Left forelimb (tissue), 1 donor: ENCODE data around the gene CEP44.
"Not testable (repeated sequence)": the region's sequence is repeated elsewhere in the genome, so short reads cannot be mapped to it uniquely, and the experiment has no call there.

ENCODE experiments used
- DNase-seq: peaks from one replicate; pipeline ENCODE4 v3.0.0-alpha.2; 2018; ENCODE audit warnings: low spot score

The CEP44 gene, protein sequence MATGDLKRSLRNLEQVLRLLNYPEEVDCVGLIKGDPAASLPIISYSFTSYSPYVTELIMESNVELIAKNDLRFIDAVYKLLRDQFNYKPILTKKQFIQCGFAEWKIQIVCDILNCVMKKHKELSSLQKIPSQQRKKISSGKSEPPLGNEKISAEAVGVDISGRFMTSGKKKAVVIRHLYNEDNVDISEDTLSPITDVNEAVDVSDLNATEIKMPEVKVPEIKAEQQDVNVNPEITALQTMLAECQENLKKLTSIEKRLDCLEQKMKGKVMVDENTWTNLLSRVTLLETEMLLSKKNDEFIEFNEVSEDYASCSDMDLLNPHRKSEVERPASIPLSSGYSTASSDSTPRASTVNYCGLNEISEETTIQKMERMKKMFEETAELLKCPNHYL

DNA sequence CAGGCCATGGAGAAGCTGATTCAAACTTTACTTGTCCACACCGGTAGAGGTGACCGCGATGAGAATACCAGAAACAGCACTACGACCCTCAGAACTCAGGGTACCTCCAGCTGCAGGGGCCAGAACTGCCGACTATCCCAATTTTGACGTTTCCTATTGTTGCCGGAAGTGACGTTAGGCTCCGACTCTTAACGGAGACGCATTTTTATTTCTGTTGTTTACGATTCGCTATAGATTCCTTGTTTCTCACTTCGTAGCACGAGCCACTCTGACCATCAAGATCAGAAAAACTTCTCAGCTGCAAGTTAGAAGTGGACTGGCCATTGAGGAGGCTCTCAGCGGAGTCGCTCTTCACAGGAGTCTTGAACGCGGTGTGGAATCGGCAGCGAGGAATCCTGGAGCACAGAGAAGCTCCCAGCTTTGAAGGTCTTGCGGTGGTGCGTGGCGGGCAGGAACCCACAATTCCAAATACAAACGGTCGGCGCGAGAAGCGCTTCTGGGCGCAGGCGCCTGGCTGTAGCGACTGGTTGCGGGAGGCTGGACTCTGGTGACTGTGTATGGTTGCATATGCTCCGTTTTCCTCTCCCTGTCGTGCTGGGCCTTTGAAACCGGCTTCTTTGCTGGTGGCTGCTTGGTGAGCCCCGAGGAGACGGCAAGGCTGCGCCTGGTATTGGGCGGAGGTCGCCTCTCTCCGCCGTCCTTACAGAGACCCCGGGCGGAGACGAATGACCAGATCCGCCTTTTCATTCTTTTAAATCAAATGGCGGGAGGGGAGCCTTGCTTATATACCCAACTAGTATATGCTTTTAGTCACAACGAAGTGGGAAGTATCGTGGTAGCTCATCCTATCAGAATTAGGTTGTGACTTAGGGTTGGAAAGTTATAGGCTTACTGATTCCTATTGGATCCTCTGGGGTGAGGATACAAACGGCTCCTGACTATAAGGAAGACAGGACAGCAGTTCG, at the start of gene CEP44, which contains the start of gene FBXO8:
CEP44 (plus strand) TSS at position 405 of the 965 bp plus-strand sequence. CDS start 15,211 bp downstream, outside the sequence.
FBXO8 (minus strand) TSS at position 161 of the 965 bp plus-strand sequence. CDS start 20,575 bp downstream, outside the sequence.
- peak; percentile 88 for DNase-seq

DNA sequence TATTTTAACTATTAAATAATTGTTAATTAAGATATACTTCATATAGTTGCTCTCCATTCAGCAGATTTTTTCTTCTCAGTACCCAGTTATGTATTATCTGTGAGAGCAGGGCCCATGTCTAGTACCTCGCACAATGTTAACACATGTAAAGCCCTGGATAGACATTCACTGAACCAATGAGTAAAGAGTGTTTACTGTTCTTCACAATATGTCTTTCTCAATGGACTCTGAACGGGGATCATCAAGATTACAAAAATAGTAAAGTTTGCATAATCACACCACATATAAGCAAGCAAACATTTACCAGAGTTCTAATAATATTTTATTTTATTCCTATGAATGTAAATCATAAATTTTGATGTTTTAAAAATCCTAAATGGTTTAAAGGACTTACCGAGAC, 47.4 kb upstream of the CEP44 start:
- no peak for DNase-seq

DNA sequence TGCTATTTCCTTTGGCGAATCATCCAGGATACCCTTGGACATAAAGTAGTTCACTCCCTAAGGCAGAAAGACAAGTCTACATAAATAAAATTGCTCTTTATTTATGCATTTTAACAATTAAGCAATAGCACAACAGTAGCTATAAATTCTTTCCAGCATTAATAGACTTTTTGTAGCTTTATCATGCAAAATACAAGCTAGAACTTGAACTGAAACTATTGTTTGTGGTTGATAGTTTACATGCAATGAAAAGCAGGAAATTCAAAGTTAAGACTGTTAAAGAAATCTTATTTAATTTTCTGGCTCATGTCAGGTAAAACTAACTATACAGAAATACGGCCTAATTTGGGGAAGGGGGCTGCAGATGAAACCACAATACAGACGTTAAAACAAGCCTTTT, 42.5 kb upstream of the CEP44 start:
- DNase-seq = no peak

DNA sequence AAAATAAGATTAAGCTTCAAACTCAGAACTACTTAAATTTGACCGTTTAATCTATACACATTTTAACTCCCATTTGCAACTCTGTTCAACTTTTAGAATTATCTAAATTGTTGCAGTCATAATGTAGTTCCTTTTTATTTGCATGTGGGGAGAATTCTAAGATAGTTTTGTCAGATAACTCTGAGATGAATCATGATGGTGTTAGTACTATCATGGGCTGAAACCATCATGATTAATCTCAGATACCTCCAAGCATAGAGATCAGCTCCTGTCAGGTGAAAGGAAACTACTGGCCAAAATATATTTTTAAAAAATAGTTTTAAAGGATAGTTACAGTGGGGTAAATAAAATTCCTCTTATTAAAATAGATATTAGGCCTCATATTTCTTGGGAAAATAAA, 39.3 kb upstream of the CEP44 start:
- no peak for DNase-seq

DNA sequence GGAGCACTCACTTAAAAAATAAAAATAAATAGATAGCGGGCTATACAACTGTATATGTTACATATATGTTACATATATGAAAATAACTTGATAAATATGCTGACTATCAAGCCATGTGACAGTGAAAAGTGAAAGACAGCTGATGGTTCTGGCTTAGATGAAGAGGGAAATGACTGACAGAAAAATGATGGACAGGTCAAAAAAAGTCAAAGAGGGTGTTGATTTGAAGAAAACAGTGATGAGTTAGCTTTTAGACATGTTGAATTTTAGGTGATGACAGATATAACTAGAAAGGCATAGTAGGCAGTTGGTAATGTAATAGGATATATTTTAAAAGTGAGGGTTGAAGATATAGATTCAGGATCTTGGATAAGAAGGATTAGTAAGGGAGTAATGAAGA, 38.0 kb upstream of the CEP44 start:
- no peak for DNase-seq

DNA sequence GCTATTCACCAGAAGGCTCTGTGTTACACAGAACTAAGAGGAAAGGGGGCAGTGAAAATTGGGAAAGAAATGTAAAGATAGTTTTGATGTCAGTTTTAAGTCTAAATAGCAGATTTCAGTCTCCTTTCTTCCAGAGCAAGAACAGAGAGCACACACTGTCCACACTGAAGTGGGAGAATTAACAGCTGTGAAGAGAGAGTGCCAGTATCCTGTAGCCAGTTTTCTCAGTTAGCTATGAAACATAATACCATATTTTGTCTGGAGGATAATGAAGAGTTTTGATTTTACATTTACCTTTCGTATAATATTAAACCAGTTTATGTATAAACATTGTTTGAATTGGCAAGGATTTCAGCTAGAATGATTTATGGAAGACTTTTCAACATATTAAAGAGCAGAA, 35.3 kb upstream of the CEP44 start:
- no peak for DNase-seq

DNA sequence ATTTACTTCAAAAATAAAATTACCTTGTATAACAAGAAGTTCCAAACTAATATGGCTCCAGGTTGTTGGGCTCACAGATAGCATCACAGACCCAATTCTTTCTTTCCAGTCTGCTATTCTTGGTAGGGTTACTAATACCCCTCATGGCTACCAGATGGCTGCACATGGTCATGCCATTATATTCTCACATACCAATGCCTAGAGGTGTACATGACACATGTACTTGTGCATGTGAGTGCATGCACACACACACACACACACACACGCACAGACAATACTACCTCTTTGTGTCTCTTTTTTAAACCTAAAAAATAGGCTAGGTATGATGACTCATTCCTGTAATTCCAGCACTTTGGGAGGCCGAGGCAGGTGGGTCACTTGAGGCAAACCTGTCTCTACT, 31.3 kb upstream of the CEP44 start:
- DNase-seq = no peak

DNA sequence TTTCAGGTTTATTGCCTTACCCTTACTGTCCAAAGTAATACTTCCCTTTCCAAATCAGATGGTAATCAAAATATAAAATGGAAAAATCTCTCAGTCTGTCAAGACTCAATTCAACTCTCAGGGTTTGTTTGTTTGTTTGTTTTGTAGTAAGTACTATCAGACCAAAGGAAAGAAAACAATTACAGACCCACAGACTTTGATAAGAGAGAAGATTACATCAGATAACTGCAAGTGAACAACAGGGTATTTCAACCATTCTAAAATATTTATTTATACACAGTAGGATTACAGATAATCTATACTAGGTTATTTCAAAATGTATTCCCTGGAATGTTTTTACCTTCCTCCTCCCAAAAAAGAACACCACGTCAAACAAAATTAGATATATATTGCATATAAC, 29.1 kb upstream of the CEP44 start:
- no peak for DNase-seq

DNA sequence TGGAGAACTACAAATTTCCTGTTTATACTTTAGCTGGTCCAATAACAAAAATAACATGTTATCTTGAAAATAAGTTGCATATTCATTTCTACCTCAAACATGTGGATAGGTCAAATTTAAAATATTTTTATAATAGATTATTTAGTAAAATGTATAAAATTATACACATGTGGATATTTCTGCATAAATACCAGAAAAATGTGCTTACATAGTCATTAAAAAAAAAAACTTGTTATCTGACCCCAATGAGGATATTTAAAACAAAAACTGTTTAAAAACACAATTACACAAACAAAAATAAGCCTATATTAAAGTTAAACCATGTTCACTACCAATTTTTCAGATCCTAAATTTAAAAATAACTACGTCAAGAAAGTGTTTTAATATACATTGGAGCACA, 28.3 kb upstream of the CEP44 start:
- DNase-seq = no peak

DNA sequence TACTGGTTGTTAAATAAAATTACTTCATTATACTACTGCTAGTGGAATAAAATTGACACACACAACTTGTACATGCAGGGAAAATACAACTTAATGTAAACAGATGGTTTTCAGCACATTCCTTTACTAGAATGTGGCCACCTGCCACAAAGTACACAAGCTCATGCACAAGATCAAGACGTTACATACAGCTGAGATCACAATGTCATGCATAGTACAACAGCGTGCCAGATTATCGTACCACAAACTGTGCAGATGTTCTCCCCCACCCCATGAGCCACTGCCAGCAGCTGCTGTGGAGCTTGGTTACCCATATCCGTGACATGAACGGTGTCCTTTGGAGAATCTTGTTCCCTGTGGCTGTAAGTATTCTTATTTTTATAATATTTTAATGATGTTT, 27.9 kb upstream of the CEP44 start:
- DNase-seq = peak; percentile 66

DNA sequence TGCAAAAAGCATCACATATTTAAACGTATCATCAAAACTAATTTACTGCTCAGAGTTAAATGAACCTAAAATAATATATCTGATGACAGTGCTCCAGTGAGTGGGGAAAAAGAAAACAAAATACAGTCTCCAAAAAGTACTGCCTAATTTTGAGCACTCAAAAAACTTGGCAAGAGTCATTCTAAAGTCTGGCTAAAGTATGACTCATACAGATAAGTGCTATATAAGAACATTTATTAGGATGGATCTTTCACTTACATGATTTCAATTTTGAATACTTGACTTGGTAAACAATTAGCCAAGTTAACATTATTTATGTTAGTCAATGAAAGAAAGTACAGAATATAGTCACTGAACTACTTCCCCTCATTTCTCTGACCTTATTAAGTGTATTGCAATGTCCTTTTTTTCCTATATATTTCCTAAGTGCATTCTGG, 27.4 kb upstream of the CEP44 start:
- DNase-seq = no peak

DNA sequence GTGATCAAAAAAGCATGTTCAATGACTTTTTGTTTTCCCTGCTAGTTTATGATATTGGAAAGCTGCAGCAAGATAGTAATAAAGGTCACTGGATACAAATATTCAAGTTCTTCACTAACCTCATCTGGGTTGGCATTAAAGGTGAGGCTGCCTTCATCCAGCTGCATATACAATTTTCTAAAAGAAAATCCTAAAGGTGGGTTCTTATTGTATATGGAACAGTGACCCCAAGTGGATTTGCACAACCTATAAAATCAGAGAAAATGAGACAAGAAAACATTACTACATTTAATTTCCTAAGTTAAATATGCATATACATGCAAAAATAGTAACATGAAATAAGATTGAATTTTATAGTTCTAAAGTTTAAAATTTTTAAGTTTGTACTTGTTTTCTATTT, 24.1 kb upstream of the CEP44 start:
- no peak for DNase-seq

DNA sequence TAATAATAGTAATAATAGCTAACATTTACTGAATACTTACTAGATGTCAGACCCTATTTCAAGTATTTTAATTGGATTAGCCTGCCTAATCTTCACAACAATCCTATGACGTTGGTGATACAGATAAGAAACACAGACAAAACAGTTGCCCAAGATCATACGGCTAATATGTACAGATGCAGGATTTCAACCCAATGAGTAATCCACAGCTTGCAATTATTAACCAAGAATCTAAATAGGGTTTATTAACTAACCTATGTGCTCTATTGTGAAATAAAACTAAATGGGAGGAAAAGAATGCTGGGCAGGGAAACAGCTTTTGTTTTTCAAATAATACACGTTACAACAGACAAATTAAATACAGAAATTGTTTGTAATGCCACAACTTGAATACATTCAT, 23.6 kb upstream of the CEP44 start:
- no peak for DNase-seq

DNA sequence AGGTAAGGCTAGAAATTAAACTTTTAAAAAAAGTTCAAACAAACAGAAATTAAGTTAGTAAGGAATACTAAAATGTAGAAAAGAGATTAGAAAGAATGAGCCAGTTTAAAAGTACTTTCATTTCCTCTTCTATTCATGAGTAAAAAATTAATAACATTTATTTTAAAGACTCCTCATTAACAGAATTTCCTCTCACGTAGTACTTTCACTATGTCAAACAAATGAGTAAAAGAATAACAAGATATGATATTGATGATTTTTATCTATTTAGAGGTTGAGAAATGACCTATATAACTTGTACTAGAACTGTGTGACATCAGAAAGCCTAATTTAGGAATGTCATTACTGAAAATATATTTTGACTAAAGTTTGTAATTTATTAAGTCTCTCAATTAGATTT, 22.3 kb upstream of the CEP44 start:
- DNase-seq = not testable (repeated sequence)

DNA sequence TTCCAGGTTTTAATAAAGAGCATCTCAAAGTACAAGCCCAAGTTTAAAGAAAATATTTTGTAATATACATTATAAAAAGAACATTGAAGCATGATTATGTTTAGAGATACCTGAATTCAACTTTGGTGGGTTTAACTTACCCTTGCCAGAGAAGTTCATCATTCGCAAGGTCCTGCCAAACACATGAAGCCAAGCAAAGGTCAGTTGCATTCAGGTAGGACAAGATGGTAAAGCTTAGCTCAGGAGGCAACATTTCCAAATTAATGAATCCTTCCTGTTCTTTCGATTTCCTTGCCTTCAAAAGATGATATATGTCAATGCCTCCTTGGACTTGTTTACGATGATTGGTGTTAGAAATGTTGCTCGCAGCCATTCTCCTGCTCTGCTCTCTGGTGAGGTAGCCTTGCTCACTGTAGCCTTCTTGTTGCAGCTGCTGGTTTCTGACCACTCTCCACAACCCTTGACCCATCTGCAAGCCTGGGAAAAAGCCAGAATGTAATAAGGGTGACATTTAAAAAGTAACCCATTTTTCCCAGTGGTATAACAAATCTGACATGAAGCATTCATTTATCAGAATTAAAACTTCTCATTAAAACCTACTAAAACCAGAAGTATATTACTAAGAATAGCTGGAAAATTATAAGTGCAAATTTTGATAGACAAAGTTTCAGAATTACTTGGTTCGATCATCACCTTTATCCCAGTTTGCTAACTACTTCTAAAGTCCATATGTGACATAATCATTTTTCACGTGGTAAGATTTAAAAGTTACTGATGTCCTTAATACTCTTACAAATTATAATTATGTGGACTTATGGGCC, 20.9 kb upstream of the CEP44 start:
- no peak for DNase-seq

DNA sequence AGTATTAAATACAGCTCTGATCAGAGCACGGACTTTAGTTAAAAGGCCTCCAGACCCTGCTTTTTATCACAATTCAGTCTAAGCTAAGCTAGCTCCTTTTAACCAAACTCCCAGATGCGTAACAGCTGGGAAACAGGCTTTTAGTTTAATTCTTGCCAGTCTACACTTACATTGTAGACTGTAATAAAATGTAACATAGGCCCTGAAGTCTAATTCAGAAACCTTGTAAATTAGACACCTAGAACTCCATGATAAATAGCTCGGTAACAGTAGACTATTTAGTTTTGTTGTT, 20.3 kb upstream of the CEP44 start:
- DNase-seq = no peak

DNA sequence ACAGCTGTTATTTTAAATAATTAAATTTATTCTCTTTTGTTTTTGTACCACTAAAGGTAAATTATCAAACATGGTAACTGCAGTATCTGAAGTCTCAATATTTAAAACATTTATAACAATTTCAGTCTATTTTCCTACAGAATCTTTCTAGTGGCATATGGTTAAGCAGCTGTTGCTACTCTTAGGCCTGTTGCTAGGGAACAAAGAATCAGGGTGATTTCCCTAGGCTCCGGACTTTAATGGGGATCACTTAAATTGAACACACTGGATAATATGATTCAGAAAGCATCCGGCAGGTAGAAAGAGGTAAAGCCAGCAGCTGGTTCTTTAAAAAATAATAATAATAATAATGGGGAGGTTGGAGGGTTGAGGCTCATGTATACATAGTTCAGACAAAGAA, 17.8 kb upstream of the CEP44 start:
- no peak for DNase-seq

DNA sequence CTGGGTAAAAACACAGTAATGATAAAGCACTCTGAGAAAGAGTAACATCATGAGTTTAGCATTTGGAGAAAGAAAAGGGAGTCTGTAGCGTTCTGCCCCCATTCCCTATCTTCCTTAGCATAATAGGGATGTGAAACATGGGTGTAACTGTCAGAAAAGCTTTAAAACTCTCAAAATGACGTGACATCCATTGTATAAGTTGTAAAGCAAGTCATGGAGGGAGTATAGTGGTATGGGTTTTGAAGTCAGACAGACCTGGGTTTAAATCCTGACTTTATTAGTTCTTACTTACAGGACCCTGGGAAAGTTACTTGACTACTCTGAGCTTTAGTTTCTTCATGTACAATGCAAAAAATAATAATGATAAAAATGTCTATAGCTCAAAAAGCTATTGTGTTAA, 17.3 kb upstream of the CEP44 start:
- no peak for DNase-seq

DNA sequence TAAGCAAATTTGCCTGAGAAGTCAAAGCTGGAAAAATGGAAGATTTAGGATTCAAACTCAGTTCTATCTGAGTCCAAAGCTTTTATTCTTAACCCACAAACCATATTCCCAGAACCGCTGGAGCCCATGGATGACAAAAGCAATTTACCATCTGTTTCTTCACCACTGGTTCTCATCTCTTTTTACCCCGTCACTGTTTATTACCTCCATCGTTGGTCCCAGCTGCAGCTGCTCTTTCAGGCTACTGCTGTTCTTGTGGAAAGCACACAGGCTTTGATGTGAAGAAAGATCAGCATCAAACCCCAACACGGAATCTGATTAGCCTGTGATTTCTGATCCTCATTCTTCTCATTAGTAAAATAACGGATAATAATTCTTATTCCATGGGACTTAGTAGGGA, 9.8 kb upstream of the CEP44 start:
- no peak for DNase-seq

DNA sequence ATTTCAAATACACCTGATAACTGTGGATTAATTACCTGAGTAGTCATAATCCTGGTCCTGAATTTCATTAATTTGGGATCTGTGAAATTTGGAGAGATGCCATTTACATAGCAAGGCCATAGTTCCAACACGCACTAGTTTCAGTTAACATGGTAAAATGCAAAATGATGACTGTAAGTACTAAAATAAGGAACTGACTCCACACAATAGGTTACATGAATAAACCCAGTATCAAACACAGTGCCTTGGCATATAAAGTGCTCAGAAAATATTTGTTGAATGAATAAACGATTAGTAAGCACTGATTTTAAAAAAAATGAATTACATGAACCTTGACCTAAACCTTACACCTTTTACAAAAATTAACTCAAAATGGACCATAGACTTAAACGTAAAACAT, 9.3 kb upstream of the CEP44 start:
- DNase-seq = no peak

DNA sequence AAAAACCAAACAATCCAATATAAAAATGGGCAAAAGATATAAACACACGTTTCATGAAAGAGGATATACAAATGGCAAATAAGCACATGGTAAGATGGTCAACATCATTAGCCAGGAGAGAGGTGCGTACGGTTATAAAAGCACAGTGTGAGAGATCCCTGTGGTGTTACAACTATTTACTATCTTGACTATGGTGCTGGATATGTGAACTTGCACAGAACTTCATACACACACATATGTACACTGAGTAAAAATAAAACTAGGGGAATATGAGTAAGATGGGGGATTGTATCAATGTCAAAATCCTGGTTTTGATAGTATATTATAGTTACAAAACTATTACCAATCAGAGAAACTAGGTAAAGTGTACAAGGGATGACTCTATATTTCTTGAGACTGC, 8.6 kb upstream of the CEP44 start:
- DNase-seq = no peak

DNA sequence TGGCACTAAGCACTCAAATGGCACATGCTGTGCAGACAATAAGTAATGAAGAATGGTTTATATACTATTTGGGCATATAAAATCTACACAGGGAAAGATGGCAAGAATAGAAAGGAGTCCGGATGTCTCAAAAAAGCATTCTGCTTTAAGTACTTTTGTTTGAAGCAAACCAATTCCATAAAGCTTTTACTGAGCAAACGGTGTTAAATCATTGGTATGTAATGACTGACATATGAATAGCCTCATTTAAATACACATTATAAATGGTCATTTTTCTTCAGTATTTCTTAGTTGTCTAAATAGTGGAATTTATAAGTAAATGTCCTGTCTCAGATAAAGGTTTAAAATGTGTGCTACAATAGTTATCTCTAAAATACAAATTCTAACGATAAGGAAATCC, 6.3 kb upstream of the CEP44 start:
- DNase-seq = no peak
